Neural progenitor cell (in vitro differentiated cells): Measurements from ENCODE around the gene OPHN1. TPM values are rescaled to one million over a fixed set of nuclear protein-coding genes. Genes with fewer than 3 reads are reported as not detected.
A peak's percentile ranks its signal among the peaks of the same experiment; 100 is the strongest.

Experiments used
- DNase-seq: peaks from one replicate; pipeline ENCODE4 v3.0.0-alpha.2; 2016; ENCODE audit warnings: low spot score
- H2AFZ ChIP-seq: fragments of 200-600 bp; sonication (generic); replicated peaks from 2 replicates; pipeline ENCODE4 v1.6.1; 2016; ENCODE audit warnings: antibody characterized with exemption
- H3F3A ChIP-seq: fragments of 200-600 bp; sonication (generic); 2 replicates; pipeline ENCODE4 v1.6.1; 2016; ENCODE audit warnings: antibody characterized with exemption, low read depth
- H3K27ac ChIP-seq: fragments of 200-600 bp; sonication (generic); 2 replicates; pipeline ENCODE4 v1.5.1; 2016; ENCODE audit warnings: mild to moderate bottlenecking
- H3K27me3 ChIP-seq: fragments of 200-600 bp; sonication (generic); 2 replicates; pipeline ENCODE4 v1.6.1; 2016; ENCODE audit warnings: mild to moderate bottlenecking, moderate library complexity
- H3K36me3 ChIP-seq: fragments of 200-600 bp; sonication (generic); 2 replicates; pipeline ENCODE4 v1.5.1; 2016
- H3K4me1 ChIP-seq: fragments of 200-600 bp; sonication (generic); 2 replicates; pipeline ENCODE4 v1.6.1; 2016; ENCODE audit warnings: mixed run types
- H3K4me2 ChIP-seq: fragments of 200-600 bp; sonication (generic); 2 replicates; pipeline ENCODE4 v1.6.1; 2016
- H3K4me3 ChIP-seq: fragments of 200-600 bp; sonication (generic); 2 replicates; pipeline ENCODE4 v1.5.1; 2016
- H3K79me2 ChIP-seq: fragments of 200-600 bp; sonication (generic); 2 replicates; pipeline ENCODE4 v1.6.1; 2016; ENCODE audit warnings: low read depth
- H3K9ac ChIP-seq: fragments of 200-600 bp; sonication (generic); 2 replicates; pipeline ENCODE4 v1.6.1; 2016
- H3K9me3 ChIP-seq: fragments of 200-600 bp; sonication (generic); 2 replicates; pipeline ENCODE4 v1.5.1; 2016; ENCODE audit warnings: low read depth
- H4K20me1 ChIP-seq: fragments of 200-600 bp; sonication (generic); 2 replicates; pipeline ENCODE4 v1.6.1; 2016; ENCODE audit warnings: low read depth
- H3K27ac Mint-ChIP-seq: 3 replicates; pipeline ENCODE4 v1.8.0; 2021; ENCODE audit warnings: mixed read lengths
- H3K27me3 Mint-ChIP-seq: 2 replicates; pipeline ENCODE4 v1.8.0; 2022; ENCODE audit warnings: low read depth, mild to moderate bottlenecking, inconsistent platforms, moderate library complexity, mixed read lengths; ENCODE audit not compliant: insufficient read depth
- H3K36me3 Mint-ChIP-seq: 3 replicates; pipeline ENCODE4 v1.8.0; 2021; ENCODE audit warnings: mixed read lengths
- H3K4me1 Mint-ChIP-seq: 3 replicates; pipeline ENCODE4 v1.8.0; 2021; ENCODE audit warnings: mixed read lengths
- H3K4me3 Mint-ChIP-seq: 3 replicates; pipeline ENCODE4 v1.8.0; 2021; ENCODE audit warnings: mild to moderate bottlenecking, moderate library complexity, mixed read lengths
- H3K9me3 Mint-ChIP-seq: 3 replicates; pipeline ENCODE4 v1.8.0; 2020; ENCODE audit warnings: mixed read lengths
- CTCF ChIP-seq: fragments of 200-600 bp; sonication (generic); IDR thresholded peaks from 2 replicates; pipeline ENCODE4 v1.5.1; 2017; ENCODE audit warnings: antibody characterized with exemption, mild to moderate bottlenecking
- EZH2 ChIP-seq: fragments of 200-600 bp; sonication (generic); IDR thresholded peaks from 2 replicates; pipeline ENCODE4 v1.6.1; 2017; ENCODE audit warnings: antibody characterized with exemption, mild to moderate bottlenecking, moderate library complexity
- EZH2phosphoT487 ChIP-seq: fragments of 200-600 bp; sonication (generic); IDR thresholded peaks from 2 replicates; pipeline ENCODE4 v1.6.1; 2017; ENCODE audit warnings: antibody characterized with exemption
- total RNA-seq: library from RNA; depleted of rRNA; stranded (reverse); fragments of >200 nt; gene quantifications from 2 replicates; pipeline ENCODE4 v1.2.3, GENCODE V29; 2015; ENCODE audit warnings: low replicate concordance

Gene OPHN1
- total RNA-seq, 1 donor from 2014 or later, result 4.5 TPM

DNA sequence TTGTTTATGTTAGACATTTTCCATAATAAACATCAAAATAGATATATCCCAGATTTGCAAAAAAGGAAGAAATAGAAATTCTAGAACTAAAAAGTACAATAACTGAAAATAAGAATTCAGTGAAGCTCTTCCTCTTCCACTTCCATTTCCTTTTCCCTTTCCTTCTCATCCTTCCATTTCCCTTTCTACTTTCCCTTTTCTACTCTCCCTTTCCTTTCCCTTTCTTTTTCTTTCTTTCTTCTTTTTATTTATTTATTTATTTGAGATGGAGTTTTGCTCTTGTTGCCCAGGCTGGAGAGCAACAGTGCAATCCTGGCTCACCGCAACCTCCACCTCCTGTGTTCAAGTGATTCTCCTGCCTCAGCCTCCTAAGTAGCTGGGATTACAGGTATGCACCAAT is 30.6 kb upstream of the OPHN1 start:
- H3K4me2 ChIP-seq, result no peak overlapping the region
- no peaks in the 10 kb centered on the region for H3K4me1 ChIP-seq
- H2AFZ ChIP-seq, result no peak overlapping the region
- Mint-ChIP-seq H3K27ac (no peak overlapping the region), H3K27me3 (no peaks in the 10 kb centered on the region), H3K36me3 (no peaks in the 10 kb centered on the region), H3K9me3 (no peaks in the 10 kb centered on the region), H3K4me1 (no peaks in the 10 kb centered on the region), H3K4me3 (no peak overlapping the region)
- TF ChIP-seq CTCF (no peak), EZH2 (no peak)
- no peak for DNase-seq
- H3F3A ChIP-seq, result no peaks in the 10 kb centered on the region
- no peak overlapping the region for H3K9ac ChIP-seq
- H3K36me3 ChIP-seq, result no peaks in the 10 kb centered on the region
- no peaks in the 10 kb centered on the region for H3K79me2 ChIP-seq
- H4K20me1 ChIP-seq, result no peaks in the 10 kb centered on the region
- H3K9me3 ChIP-seq, result no peaks in the 10 kb centered on the region
- no peak overlapping the region for H3K27ac ChIP-seq
- H3K4me3 ChIP-seq, result no peak overlapping the region
- H3K27me3 ChIP-seq, result no peaks in the 10 kb centered on the region

DNA sequence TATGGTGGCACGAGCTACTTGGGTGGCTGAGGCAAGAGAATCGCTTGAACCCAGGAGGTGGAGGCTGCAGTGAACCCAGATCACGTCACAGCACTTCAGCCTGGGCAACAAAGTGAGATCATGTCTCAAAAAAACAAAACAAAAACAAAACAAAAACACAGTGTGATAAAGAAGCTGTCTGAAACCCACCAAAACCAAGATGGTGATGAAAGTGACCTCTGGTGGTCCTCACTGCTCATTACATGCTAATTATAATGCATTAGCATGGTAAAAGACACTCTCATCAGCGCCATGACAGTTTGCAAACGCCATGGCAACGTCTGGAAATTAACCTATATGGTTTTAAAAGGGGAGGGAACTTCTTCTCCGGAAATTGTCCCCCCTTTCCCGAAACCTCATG is 29.4 kb upstream of the OPHN1 start:
- Histone ChIP-seq H3K27me3 (no peaks in the 10 kb centered on the region), H3K79me2 (no peaks in the 10 kb centered on the region), H3K27ac (no peak overlapping the region), H3K9ac (no peak overlapping the region), H3F3A (no peaks in the 10 kb centered on the region), H3K4me1 (no peaks in the 10 kb centered on the region), H3K4me3 (no peak overlapping the region), H3K4me2 (no peak overlapping the region), H3K9me3 (no peaks in the 10 kb centered on the region), H2AFZ (no peak overlapping the region), H3K36me3 (no peaks in the 10 kb centered on the region), H4K20me1 (no peaks in the 10 kb centered on the region)
- no peaks in the 10 kb centered on the region for H3K9me3 Mint-ChIP-seq
- TF ChIP-seq EZH2phosphoT487, result no peak
- TF ChIP-seq CTCF, result peak; percentile 61
- H3K4me1 Mint-ChIP-seq, result no peaks in the 10 kb centered on the region
- peak; percentile 35 for DNase-seq
- H3K4me3 Mint-ChIP-seq, result no peak overlapping the region
- no peak overlapping the region for H3K27ac Mint-ChIP-seq
- H3K36me3 Mint-ChIP-seq, result no peaks in the 10 kb centered on the region
- no peaks in the 10 kb centered on the region for H3K27me3 Mint-ChIP-seq

GRCh38 chrX:68462197-68462596 is 28.9 kb upstream of the OPHN1 start:
- Mint-ChIP-seq H3K4me3 (no peak overlapping the region), H3K4me1 (no peaks in the 10 kb centered on the region), H3K36me3 (no peaks in the 10 kb centered on the region), H3K27ac (no peak overlapping the region), H3K9me3 (no peaks in the 10 kb centered on the region), H3K27me3 (no peaks in the 10 kb centered on the region)
- Histone ChIP-seq H3K27ac (no peak overlapping the region), H2AFZ (no peak overlapping the region), H3K4me3 (no peak overlapping the region), H3K36me3 (no peaks in the 10 kb centered on the region), H3K79me2 (no peaks in the 10 kb centered on the region), H3K9me3 (no peaks in the 10 kb centered on the region), H4K20me1 (no peaks in the 10 kb centered on the region), H3K4me1 (no peaks in the 10 kb centered on the region), H3K27me3 (no peaks in the 10 kb centered on the region), H3K4me2 (no peak overlapping the region), H3F3A (no peaks in the 10 kb centered on the region), H3K9ac (no peak overlapping the region)
- no peak for TF ChIP-seq CTCF
- no peak for TF ChIP-seq EZH2
- no peak for TF ChIP-seq EZH2phosphoT487
- DNase-seq, result no peak

DNA sequence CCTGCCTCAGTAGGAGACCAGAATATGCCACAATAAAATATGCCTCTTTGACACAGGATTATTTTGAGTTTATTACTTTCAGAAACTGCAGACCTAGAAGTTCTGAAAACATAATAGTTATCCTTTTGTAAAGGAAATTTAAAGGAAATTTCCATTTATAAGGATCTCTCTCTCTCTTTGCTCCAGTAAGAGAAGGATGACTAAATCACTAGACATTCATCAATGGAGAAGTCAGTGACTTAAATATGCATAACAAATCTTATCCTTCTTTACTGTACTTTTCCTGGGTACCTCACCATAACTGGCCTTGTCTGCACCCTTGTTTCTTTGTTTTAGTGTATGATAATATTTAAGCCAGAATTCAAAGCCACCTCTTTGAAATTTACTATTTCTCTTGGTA is 28.3 kb upstream of the OPHN1 start:
- H3K4me1 ChIP-seq, result no peaks in the 10 kb centered on the region
- H3F3A ChIP-seq, result no peaks in the 10 kb centered on the region
- no peaks in the 10 kb centered on the region for H3K9me3 ChIP-seq
- H3K36me3 ChIP-seq, result no peaks in the 10 kb centered on the region
- TF ChIP-seq CTCF (no peak), EZH2phosphoT487 (no peak), EZH2 (no peak)
- Mint-ChIP-seq H3K9me3 (no peaks in the 10 kb centered on the region), H3K4me1 (no peaks in the 10 kb centered on the region), H3K27ac (no peak overlapping the region), H3K27me3 (no peaks in the 10 kb centered on the region), H3K4me3 (no peak overlapping the region), H3K36me3 (no peaks in the 10 kb centered on the region)
- H2AFZ ChIP-seq, result no peak overlapping the region
- no peak for DNase-seq
- H3K4me2 ChIP-seq, result no peak overlapping the region
- no peaks in the 10 kb centered on the region for H3K79me2 ChIP-seq
- H3K27me3 ChIP-seq, result no peaks in the 10 kb centered on the region
- H3K27ac ChIP-seq, result no peak overlapping the region
- no peak overlapping the region for H3K4me3 ChIP-seq
- H3K9ac ChIP-seq, result no peak overlapping the region
- H4K20me1 ChIP-seq, result no peaks in the 10 kb centered on the region
